NCI-H2029 treated with DMSO at 0.1 percent for 48 hours (cell line): ENCODE measurements around the gene UGT8.

Experiments used
- DNase-seq: peaks from one replicate; lab custom pipeline; 2025; lab: John Stamatoyannopoulos, UW

The UGT8 gene

DNA sequence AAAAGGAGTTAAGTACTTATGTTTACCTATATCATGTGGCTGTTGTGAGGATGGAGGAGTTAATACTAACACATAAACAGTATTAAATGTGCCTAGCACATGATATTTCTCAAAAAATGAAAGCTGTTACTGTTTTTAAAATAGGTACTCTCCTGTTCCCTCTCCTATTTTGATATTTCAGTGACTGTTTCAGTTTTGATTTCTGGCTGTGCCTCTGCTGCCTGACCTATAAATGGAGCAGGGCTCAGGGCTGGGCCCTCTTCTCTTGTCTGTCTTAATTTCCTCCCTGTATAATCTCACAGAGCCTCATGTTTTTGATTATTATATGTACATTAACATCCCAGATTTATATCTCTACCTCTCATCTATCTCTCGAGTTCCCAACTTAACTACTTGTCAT, 93.3 kb downstream of the UGT8 start:
- no peak for DNase-seq

DNA sequence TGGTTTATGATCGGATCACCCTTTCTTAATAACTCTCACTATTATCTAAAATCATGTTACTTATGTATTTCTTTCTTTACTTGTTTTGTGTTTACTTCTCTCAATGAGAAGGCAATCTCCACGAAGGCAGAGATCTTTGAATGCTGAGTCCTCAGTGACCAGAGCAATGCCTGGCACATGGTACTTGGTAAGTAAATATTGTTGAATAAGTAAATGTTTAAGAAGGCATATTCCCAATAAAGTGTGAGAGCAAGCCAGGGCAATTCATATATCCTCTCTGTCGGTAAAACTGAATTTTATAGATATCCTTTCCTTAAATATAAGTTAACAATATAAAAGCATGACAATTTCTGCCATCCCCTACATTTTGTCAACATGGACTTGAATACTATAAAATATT, 94.4 kb downstream of the UGT8 start:
- no peak for DNase-seq

DNA sequence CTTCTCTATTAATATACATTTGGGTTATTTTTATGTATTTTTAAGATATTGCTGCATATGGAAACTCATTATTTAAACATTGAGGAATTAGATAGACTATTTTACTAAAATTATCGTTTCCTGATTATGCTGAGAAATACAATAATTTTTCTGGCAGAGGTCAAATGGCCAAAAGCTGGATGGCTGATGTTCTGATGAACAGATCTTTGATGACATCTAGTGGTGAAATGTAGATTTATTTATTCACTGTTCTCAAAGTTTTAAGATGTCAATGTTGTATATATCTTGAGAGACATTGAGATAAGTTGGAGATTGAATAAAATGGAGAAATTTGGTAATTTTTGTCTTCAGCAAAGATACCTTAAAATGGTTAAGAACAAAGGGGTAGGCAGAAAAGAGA, 96.2 kb downstream of the UGT8 start:
- peak; percentile 5 for DNase-seq

DNA sequence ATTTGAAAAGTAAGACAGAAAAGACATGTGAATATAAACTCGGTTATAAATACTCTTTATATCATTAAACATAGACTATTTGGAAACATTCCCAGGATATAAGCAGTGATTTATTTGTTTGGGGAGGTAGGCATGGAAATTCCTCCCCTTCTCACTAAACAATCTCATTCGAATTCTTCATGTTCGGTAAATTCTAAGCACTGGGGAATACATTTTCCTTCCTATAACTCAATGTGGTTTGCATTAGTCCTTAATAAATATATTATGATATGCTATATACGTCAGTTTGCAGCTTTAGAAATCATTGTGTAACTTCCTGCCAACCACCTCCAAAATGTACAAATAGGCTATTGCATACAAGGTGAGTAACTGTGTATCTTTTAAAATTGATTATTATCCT, 99.6 kb downstream of the UGT8 start:
- DNase-seq: no peak

DNA sequence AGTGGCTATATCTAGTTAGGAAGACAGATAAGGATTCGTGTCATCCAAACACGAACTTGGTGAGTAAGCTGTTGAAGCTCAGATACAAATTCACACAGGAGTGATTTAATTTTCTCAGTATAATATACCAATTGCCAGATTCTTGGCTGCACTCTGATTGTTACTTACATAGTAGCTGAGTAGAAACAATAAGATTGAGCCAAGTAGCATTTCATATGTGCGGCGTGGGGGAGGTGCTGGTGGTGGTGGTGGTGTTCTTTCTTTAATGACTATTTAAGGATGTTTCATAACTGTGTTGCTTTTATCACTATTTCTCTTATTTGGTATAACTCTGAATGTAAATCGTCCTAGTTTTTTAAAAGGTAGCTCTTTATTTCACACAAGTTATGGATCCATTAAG, 102.9 kb downstream of the UGT8 start:
- no peak for DNase-seq

DNA sequence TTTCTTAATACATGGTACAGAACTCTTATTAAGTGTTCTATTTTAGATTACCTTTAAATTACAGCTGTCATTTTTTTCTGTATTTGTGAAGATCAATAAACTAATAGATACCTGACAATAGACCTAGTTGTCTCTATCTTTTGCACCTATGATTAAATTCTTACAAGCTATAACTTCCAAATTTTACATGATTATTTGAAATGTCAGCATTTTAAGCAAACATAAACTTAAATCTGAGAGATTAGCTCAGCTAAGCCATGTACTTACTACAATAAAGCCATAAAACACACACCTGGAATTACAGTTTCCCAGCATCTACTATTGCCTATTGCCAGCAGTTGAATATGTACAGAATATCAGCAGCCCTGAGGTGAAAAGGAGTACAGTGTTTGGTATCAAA, 118.8 kb downstream of the UGT8 start:
- no peak for DNase-seq

DNA sequence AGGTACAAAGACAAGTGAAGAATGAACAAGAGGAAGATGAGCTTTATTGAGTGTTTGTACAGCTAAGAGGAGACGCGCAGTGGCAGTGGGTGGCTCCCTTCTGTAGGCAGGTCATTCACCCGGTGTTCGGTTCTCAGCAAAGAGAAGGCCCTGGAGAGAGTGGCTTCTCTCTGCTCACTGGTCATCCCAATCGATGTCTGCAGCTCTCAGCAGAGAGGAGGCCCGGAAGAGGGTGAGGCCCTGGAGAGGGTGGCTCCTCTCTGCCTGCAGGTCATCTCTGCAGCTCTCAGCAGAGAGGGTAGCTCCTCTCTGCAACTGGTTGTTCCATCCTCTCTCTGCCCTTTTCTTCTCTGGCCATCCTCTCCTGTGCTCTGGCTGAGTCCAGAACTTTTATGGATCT, 126.5 kb downstream of the UGT8 start:
- no peak for DNase-seq

DNA sequence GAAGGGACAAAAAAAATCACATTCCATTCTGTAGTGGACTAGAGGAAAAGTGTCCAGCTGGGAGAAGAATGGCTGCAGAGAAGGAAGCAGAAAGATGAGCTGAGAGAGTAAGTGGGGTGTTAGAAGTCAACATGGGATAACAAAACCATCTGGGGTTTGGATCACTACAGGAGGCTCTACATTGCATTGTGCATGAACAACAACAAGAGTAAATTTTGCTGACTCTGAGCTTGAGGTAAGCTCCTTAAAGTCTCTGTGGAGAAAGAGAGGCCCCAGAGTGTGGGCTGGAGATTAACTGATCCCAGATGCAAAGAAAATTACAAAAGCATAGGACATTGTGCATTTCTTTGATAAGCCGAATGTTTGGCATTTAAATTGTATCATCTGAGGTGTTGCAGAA, 128.9 kb downstream of the UGT8 start:
- no peak for DNase-seq
